Fibroblast of the aortic adventitia (primary cell): ENCODE measurements around the gene DOCK1. TPM values are rescaled to one million over a fixed set of nuclear protein-coding genes. Genes with fewer than 3 reads are reported as not detected.

Experiments
- DNase-seq: peaks from one replicate; pipeline ENCODE4 v3.0.0-alpha.2; 2010; ENCODE audit warnings: low read depth
- H3K4me3 ChIP-seq: 2 replicates; pipeline ENCODE4 v1.5.1; 2011; ENCODE audit warnings: low read depth, mild to moderate bottlenecking, control low read depth, low read length, moderate library complexity
- total RNA-seq: library from RNA; depleted of rRNA; stranded (reverse); fragments of >200 nt; gene quantifications from 2 replicates; pipeline ENCODE4 v1.2.3, GENCODE V29; 2012; ENCODE audit warnings: low replicate concordance
- TF ChIP-seq, protein P1 (sequence below): IDR thresholded peaks from 2 replicates; pipeline ENCODE4 v1.5.1; 2011; ENCODE audit warnings: mild to moderate bottlenecking, low read length, control low read depth, inconsistent platforms; ENCODE audit not compliant: insufficient read depth

The DOCK1 gene
- total RNA-seq, 1 donor: 75.2 TPM

DNA sequence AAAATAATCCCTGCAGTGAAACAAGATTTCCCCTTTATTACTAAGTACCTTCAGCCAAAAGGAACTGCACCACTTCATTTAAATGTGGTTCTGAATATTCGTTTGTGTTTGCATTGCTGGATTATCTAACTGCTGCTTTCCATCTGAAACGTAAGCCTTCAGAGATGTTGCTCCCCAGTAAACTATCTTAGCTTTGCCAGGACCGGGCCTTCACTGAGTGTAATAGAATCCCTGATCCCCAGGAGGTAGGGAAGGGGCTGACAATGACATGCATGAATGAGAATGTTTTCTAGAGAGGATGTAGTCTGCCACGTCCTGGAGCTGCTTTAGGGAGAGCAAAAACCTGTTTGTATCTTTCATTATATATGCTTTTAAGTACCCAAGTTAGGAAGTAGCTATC is 310.6 kb downstream of the DOCK1 start:
- DNase-seq: no peak
- TF ChIP-seq, protein P1, sequence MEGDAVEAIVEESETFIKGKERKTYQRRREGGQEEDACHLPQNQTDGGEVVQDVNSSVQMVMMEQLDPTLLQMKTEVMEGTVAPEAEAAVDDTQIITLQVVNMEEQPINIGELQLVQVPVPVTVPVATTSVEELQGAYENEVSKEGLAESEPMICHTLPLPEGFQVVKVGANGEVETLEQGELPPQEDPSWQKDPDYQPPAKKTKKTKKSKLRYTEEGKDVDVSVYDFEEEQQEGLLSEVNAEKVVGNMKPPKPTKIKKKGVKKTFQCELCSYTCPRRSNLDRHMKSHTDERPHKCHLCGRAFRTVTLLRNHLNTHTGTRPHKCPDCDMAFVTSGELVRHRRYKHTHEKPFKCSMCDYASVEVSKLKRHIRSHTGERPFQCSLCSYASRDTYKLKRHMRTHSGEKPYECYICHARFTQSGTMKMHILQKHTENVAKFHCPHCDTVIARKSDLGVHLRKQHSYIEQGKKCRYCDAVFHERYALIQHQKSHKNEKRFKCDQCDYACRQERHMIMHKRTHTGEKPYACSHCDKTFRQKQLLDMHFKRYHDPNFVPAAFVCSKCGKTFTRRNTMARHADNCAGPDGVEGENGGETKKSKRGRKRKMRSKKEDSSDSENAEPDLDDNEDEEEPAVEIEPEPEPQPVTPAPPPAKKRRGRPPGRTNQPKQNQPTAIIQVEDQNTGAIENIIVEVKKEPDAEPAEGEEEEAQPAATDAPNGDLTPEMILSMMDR: no peak
- no peak overlapping the region for H3K4me3 ChIP-seq

DNA sequence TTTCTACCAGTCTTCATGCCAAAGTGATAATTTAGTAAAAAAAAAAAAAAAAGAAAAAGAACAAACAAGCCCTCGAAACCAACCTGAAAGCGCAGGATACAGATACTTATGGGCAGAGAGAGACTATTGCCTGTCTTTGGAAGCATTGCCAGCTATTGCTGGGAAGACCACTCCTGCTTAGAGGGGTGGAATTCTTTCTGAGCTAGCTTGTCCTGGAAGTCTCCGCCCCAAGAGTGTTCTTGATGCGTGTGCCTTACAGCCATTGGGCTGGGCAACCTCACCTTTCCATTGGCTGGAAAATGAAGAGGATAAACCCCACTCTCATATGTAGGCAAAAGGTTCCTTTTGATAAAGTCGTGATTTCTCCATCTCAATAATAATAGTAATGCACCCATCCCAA is 311.0 kb downstream of the DOCK1 start:
- TF ChIP-seq, protein P1: no peak
- DNase-seq: no peak
- no peak overlapping the region for H3K4me3 ChIP-seq

DNA sequence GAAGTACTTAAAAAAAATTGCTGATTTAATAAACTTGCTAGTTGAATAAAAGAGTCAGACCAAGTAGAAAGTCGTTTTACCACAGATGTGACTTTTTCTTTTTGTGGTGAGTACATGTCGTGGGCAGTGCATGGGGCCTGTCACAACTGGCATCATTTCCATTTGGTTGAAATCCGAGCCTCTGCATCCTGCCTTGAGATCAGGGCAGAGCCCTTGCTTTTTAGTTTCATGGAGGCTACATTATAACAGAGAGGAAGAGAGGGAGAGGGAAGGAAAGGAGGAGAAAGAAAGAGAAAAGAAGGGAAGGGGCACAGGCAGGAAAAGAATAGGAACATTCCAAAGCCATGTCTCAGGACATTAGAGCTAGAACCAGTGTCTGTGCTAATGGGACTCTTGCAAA is 311.6 kb downstream of the DOCK1 start:
- no peak for DNase-seq
- no peak overlapping the region for H3K4me3 ChIP-seq
- TF ChIP-seq, protein P1: no peak

DNA sequence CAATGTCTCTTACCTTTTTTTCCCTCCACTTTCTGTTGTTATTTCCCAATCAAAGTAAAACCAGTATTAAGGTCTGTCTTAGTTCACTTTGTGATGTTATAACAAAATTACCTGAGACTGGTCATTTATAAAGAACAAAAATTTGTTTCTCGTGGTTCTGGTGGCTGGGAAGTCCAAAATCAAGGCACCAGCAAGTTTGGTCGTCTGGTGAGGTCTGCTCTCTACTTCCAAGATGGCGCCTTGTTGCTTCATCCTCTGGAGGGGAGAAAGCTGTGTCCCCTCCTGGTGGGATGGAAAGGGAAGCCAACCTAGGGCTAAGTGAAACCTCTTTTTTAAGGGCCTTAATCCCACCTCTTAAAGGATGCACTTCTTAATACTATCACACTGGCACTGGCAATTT is 313.4 kb downstream of the DOCK1 start:
- DNase-seq: no peak
- TF ChIP-seq, protein P1: no peak
- no peak overlapping the region for H3K4me3 ChIP-seq

DNA sequence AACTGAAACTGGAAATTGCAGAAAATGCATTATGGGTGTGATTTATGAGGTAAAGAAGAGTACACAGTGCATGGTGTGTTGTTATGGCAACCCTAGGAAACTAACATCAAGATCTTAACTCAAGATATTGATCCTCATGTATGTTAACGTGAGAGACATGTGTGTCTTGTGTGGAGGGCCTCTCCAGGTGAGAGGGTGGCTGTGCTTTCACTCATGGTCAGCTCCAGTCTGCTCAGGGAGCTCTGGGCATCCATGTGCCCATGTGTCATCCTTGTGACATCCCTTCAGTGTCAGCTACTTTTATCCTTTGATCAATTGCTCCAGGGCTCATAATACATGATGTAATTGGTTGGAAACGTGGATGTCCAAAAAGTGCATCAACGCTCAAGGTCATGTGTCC is 316.1 kb downstream of the DOCK1 start:
- H3K4me3 ChIP-seq: no peak overlapping the region
- TF ChIP-seq, protein P1: no peak
- DNase-seq: no peak

DNA sequence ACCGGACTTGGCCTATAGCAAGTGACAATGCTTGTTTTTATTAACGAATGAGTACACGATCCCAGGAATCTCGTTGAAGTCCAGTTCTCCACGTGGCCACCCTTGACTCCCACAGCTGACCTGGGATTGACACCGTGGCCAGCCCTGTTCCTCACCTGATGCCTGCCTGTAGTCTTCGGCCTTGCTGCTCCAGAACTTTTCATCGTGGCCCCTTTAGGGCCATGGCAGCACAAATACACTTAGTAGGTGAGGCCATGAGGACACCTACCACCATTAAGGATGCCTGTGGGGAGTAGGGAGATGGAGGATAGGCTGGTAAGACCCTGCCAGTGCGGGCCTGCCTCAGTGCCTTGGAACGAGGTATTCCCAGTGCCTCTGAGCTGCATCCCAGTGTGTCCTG is 321.8 kb downstream of the DOCK1 start:
- TF ChIP-seq, protein P1: no peak
- H3K4me3 ChIP-seq: no peak overlapping the region
- no peak for DNase-seq

DNA sequence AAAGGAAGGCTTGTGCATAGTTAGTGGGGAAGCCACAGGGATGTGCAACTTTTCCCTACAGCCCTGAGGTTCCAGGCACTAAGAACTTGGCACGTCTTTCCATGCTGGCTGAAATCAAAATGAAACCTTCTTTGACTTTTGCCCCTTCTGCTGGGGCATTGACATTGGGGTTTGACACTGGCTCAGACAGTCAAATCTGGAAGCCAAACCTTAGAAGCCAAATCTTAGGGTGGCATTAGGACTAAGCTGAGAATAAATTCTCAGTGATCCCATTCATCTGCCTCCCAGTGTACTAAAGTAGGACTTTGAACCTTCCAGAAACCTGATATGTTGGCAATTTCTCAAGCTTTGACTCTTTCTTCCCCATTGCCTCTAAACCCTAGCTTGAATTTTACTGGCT is 322.4 kb downstream of the DOCK1 start:
- TF ChIP-seq, protein P1: no peak
- no peak for DNase-seq
- H3K4me3 ChIP-seq: no peak overlapping the region
